Measurements from ENCODE around the gene CTPS2.

DNA sequence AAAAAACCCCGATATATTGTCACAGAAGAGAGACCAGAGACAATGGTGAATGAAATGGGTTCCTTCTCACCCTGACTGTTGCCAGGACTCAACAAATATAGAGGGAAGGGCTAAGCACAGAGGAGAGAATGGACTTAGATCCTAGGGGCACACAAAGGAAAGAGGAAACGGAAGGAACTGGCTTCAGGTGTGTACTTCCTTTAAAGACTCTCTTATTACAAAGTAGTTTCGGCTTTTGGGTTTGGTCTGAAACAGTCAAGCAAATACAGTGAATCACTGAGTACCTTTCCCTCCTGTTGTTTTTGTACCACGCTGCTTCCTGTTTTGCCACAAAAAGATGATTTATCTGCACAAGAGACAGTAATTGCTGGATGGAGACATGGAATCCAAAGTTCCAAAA, 108.6 kb downstream of the CTPS2 start:
- TF ChIP-seq, protein P1, sequence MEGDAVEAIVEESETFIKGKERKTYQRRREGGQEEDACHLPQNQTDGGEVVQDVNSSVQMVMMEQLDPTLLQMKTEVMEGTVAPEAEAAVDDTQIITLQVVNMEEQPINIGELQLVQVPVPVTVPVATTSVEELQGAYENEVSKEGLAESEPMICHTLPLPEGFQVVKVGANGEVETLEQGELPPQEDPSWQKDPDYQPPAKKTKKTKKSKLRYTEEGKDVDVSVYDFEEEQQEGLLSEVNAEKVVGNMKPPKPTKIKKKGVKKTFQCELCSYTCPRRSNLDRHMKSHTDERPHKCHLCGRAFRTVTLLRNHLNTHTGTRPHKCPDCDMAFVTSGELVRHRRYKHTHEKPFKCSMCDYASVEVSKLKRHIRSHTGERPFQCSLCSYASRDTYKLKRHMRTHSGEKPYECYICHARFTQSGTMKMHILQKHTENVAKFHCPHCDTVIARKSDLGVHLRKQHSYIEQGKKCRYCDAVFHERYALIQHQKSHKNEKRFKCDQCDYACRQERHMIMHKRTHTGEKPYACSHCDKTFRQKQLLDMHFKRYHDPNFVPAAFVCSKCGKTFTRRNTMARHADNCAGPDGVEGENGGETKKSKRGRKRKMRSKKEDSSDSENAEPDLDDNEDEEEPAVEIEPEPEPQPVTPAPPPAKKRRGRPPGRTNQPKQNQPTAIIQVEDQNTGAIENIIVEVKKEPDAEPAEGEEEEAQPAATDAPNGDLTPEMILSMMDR (conservative IDR thresholded peaks at IDR 0.05; ENCODE audit: low read depth, low read length): no peak
- TF ChIP-seq EZH2 (IDR thresholded peaks at IDR 0.05; ENCODE audit: low read length, unreplicated experiment): no peak
